HG03521 (cell line): ENCODE results near the gene RAB1B.

Source experiments
- ATAC-seq: cut with Tn5 transposase; IDR thresholded peaks from one replicate; pipeline ENCODE4 v1.9.1; 2021; ENCODE audit warnings: mild to moderate bottlenecking, moderate library complexity; ENCODE audit not compliant: unreplicated experiment

Gene RAB1B

DNA sequence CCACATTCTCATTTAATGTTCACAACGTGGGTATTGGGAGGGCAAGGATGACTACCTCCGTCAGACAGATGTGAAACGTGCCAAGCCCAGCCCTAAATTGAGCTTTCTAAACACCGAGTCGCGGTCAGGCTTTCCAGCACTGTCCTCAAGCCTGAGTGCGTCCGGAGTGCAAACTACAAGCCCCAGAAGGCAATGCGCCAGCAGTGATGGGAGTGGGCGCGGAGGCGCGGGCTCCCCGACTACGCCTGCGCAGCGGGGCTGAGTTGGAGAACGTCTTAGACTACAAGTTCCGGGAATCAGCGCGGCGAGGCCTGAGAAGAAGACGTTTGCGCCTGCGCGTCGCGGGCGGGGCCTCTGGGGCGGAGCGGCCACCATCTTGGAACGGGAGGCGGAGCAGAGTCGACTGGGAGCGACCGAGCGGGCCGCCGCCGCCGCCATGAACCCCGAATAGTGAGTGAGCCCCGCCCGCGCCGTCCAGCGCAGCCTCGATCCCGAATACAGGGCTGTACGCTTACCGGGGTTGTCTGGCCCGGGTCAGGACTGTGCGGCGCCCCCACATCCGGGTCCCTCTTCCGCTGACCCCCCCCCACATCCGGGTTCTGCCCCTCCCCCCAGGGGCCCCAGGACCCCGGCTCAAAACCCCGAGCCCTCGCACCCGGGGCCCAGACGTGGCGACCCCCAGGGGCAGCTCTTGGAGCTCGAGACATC is at the start of gene RAB1B:
TSS of gene RAB1B (plus strand) at position 396 of the 708 bp plus-strand sequence. CDS start at position 437, 41 bp downstream.
- peak; percentile 77 for ATAC-seq

- ATAC-seq, result no peak
Observed at GRCh38 chr11:66218846-66219620, 49.4 kb upstream of the RAB1B start.

DNA sequence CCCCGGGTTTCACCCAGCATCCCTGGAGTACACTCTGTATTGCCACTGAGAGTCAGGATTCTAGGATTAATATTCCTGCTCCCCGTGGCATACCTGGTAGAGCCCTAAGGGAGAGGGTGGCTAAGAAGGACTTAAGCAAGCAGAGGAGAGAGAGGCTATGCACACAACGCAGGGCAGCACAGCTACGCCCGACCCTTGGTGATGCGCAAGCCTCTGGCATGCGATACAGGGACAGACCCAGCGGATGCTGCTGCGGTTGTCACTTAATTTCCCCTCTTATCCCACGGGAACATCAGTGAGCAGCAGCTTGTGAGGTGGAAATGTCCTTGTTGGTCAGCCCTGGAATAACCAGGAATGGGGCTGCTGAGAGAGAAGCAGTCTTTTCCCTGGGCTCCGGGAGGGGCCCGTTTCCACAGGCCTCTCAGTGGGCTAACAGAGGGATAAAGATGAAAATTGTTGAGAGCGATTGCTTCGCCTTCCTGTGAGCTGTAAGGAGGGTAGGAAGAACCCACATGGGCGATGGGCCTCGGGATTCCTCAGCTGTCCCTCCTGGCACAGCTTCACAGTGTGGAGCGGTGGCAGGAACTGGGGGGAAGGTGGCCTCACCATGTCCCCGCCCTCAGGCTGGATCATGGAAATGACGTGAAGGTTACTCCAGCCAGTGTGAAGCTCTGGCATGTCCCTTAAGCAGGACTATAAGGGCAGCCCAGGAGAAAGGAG is 48.4 kb upstream of the RAB1B start:
- no peak for ATAC-seq

DNA sequence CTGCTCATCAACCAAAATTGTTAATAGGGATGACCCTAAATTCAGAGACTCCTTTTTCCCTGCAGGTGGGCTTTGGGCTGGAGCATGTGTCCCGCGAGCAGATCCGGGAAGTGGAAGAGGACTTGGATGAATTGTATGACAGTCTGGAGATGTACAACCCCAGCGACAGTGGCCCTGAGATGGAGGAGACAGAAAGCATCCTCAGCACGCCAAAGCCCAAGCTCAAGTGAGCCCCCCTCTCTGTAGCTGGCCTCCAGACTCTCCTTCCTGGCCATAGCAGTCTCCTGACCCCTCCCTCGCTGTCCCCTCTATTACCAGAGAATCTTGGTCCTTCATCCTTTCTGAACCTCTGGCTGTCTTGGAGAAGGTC is 47.9 kb upstream of the RAB1B start:
- no peak for ATAC-seq

DNA sequence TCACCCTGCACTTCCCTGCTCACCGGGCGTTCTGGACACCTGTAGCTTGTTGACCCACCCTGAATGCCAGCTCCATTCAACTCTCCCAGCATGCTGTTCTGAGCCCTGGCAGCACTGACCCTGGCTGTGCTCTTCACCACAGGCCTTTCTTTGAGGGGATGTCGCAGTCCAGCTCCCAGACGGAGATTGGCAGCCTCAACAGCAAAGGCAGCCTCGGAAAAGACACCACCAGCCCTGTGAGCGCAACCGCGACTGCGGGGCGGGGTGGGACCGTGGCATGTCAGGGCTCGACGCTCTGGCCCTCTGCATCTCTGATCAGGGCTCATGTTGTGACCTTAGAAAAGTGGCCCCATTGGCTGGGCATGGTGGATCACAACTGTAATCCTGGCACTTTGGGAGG is 47.4 kb upstream of the RAB1B start:
- ATAC-seq, result no peak

DNA sequence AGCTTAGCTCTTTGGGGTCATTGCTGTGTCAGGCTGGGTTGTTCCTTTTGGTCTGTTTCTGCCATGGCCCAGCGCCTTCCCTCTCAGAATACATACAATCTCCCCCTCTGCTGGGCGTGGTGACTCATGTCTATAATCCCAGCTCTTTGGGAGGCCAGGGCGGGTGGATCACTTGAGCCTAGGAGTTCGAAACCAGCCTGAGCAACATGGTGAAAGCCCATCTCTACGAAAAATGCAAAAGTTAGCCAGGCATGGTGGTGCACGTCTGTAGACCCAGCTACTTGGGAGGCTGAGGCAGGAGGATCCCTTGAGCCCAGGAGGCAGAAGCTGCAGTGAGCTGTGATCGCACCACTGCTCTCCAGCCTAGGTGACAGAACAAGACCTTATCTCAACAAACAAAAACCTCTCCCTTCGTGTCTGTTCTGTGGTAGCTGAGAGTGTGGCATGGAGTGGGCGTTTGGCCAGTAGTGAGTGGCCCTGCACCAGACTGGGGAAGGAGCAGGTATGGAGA is 46.7 kb upstream of the RAB1B start:
- no peak for ATAC-seq

DNA sequence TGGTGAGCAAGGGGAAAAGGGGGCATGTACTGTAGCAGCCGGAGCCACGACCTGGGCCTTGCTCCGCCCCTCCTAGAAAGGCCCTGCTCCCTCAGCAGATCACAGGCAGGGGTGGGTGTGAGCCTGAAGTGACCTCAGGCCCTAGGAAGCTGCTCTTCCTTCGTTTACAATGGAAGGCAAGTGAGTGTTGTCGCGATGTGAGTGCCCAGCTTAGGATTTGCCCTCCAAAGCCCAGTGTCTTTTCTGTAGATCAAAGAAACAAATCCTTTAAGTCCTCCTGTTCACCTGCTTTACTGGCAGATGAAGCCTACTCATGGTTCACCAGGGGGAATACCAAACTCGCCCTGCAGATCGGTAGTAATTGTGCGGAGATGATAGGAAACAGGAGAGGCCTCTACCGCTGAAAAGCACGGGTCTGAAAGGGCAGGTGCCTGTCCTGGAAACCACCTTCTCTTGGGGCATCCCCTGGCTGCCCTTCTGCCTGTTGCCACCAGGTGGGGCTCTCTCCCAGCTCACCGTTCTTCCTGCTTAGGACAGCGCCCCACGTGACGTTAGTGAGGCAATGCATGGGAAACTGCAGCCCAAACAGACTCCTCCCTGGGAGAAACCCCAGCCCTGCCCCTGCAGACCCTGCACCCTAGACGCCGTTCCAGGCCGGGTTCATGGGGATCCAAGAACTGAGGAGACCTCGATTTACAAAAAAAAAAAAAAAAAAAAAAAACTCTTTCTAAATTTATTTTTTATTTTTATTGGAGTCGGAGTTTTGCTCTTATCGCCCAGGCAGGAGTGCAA is 45.9 kb upstream of the RAB1B start:
- peak; percentile 74 for ATAC-seq

GRCh38 chr11:66224226-66224855 is 44.1 kb upstream of the RAB1B start:
- ATAC-seq, result no peak

- no peak for ATAC-seq
Observed at GRCh38 chr11:66225066-66225465, 43.4 kb upstream of the RAB1B start.

GRCh38 chr11:66226101-66226500 is 42.3 kb upstream of the RAB1B start:
- ATAC-seq, result no peak

- no peak for ATAC-seq
Observed at GRCh38 chr11:66227700-66228099, 40.7 kb upstream of the RAB1B start.

GRCh38 chr11:66228521-66228920 is 39.9 kb upstream of the RAB1B start:
- no peak for ATAC-seq

- no peak for ATAC-seq
Observed at GRCh38 chr11:66230156-66230555, 38.3 kb upstream of the RAB1B start.

DNA sequence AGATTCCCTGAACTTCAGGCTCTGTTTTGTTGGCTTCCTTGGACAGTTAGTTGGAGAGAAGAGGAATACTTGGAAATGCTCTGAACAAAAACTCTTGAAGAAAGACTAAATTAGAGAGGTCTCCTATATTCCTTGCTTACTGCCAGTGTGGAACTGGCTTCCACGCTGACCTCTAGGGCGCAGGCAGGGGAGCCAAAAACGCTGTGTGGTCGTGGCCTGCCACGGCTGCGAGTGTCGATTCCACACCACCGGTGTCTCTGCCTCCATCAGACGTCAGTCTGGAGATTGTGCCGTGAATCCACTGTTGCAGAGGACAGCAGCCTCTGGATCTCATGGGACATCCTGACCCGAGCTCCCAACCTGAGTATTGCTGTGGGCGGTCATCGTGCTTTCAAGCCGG is 37.5 kb upstream of the RAB1B start:
- ATAC-seq, result no peak

GRCh38 chr11:66231561-66231960 is 36.9 kb upstream of the RAB1B start:
- ATAC-seq, result no peak

DNA sequence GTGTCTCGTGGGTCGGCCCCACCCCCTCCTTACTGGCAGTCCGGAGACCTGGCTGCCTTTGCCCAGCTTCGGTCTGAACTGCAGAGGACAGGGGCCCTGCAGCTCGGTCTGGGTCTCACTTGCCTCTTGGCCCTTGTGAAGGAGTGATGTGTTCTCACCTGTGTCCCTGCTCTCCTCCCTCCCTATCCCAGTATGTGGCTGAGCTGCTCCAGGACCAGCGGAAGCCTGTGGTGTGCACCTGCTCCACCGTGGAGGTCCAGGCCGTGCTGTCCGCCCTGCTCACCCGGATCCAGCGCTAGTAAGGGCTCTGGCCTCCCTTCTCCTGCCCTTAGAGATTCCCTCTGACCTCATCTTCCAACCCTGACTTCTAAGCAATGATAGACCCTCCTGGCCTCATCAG is 35.7 kb upstream of the RAB1B start:
- ATAC-seq, result no peak

- ATAC-seq, result no peak
Observed at GRCh38 chr11:66233301-66233700, 35.1 kb upstream of the RAB1B start.

DNA sequence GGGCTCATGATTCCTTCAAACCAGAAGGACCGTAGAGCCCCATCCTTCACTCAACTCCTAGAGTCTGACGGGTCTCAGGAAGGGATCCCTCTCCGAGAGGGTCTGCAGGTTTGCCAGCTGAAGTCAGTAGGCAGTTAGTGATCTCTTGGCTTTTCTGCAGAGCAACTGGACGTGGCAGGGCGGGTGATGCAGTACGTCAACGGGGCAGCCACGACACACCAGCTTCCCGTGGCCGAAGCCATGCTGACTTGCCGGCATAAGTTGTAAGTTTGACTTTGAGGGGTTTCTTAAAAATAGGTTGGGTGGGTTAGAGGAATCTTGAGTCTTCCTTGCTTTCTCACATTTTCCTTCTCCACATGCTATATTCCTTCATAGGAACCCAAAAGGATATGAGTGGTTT is 33.3 kb upstream of the RAB1B start:
- no peak for ATAC-seq

- no peak for ATAC-seq
Observed at GRCh38 chr11:66237867-66238266, 30.6 kb upstream of the RAB1B start.

DNA sequence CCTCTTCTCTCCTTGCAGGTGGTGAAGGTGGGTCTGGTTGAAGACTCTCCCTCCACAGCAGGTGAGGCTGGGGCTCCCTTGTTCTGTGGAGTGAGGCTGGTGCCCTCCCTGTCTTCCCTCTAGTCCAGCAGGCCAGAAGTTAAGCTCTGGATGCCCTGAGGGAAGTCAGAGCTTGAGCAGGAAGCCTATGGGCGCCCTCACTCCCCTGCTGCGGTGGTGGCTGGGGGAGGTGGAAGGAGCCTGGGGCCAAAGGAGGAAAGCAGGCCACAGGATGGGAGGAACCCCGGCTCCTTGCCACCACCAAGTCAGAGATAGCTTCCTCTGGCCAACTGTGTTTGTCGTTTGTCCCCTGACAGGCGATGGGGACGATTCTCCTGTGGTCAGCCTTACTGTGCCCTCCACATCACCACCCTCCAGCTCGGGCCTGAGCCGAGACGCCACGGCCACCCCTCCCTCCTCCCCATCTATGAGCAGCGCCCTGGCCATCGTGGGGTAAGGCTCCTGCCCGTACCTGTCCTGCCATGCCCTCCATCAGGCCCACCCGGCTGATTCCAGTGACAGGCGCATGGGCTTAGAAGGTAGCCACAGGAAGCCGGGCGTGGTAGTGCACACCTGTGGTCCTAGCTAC is 29.5 kb upstream of the RAB1B start:
- no peak for ATAC-seq
